Activated CD4-positive, alpha-beta T cell treated with anti-CD3 and anti-CD28 coated beads for 36 hours (primary cell): ENCODE data around the gene VPS26B. TPM values are rescaled to one million over a fixed set of nuclear protein-coding genes. Genes with fewer than 3 reads are reported as not detected.
"Not testable (repeated sequence)": the region's sequence is repeated elsewhere in the genome, so short reads cannot be mapped to it uniquely, and the experiment has no call there.

Source experiments
- ATAC-seq: fragments of 200-7000 bp; cut with Tn5 transposase; one replicate; pipeline ENCODE4 v1.10.0; 2021; ENCODE audit warnings: mild to moderate bottlenecking, moderate library complexity
- CTCF ChIA-PET: fragments of 350-600 bp; sonication (Branson Sonifier 250); formaldehyde crosslinking; loops from one replicate; lab custom pipeline; 2021; ENCODE audit warnings: antibody characterized with exemption; lab: Charles Lee
- POLR2A ChIA-PET: fragments of 350-600 bp; sonication (Branson Sonifier 250); formaldehyde crosslinking; loops from one replicate; lab custom pipeline; 2021; ENCODE audit warnings: antibody characterized with exemption, inconsistent platforms; lab: Charles Lee
- DNase-seq: peaks from one replicate; pipeline ENCODE4 v3.0.0-alpha.2; 2020
- H3K27ac Mint-ChIP-seq: one replicate; pipeline ENCODE4 v1.8.0; 2021; ENCODE audit warnings: mixed read lengths
- H3K27me3 Mint-ChIP-seq: one replicate; pipeline ENCODE4 v1.8.0; 2021; ENCODE audit warnings: mixed read lengths
- H3K36me3 Mint-ChIP-seq: one replicate; pipeline ENCODE4 v1.8.0; 2021; ENCODE audit warnings: low read depth, mixed read lengths
- H3K4me1 Mint-ChIP-seq: one replicate; pipeline ENCODE4 v1.8.0; 2021; ENCODE audit warnings: mixed read lengths
- H3K4me3 Mint-ChIP-seq: one replicate; pipeline ENCODE4 v1.8.0; 2021; ENCODE audit warnings: mild to moderate bottlenecking, moderate library complexity, mixed read lengths
- H3K9me3 Mint-ChIP-seq: one replicate; pipeline ENCODE4 v1.8.0; 2021; ENCODE audit warnings: low read depth, mixed read lengths
- intact Hi-C, 2 experiments: fragments of 100-400 bp; cut with DNase I in 1 of 2; cut with micrococcal nuclease in 1 of 2; formaldehyde crosslinking; loops; one replicate each; pipeline versions ENCODE4 v1.14.2 to v1.15.1; 2022 to 2024; cut with DNase I, micrococcal nuclease
- total RNA-seq, 2 experiments: library from RNA; stranded (reverse); gene quantifications; one replicate each; pipeline ENCODE4 v1.2.3, GENCODE V29; 2021

The VPS26B gene
- total RNA-seq, 2 experiments from 2014 or later = 32.4 to 32.5 TPM

GRCh38 chr11:134281635-134282034 lies 57.2 kb downstream of the VPS26B start:
- CTCF ChIA-PET = interaction anchor here (0.7 kb wide), 1 partner anchor 20 kb away, joined by 3 read pairs; no protein-coding TSS in a partner anchor
- H3K9me3 Mint-ChIP-seq, DNase-seq, POLR2A ChIA-PET, H3K4me3 Mint-ChIP-seq, ATAC-seq, intact Hi-C loops, H3K4me1 Mint-ChIP-seq, H3K27me3 Mint-ChIP-seq, H3K27ac Mint-ChIP-seq: not testable (repeated sequence)
- H3K36me3 Mint-ChIP-seq = peaks cover 23% of the 10 kb centered on the region

DNA sequence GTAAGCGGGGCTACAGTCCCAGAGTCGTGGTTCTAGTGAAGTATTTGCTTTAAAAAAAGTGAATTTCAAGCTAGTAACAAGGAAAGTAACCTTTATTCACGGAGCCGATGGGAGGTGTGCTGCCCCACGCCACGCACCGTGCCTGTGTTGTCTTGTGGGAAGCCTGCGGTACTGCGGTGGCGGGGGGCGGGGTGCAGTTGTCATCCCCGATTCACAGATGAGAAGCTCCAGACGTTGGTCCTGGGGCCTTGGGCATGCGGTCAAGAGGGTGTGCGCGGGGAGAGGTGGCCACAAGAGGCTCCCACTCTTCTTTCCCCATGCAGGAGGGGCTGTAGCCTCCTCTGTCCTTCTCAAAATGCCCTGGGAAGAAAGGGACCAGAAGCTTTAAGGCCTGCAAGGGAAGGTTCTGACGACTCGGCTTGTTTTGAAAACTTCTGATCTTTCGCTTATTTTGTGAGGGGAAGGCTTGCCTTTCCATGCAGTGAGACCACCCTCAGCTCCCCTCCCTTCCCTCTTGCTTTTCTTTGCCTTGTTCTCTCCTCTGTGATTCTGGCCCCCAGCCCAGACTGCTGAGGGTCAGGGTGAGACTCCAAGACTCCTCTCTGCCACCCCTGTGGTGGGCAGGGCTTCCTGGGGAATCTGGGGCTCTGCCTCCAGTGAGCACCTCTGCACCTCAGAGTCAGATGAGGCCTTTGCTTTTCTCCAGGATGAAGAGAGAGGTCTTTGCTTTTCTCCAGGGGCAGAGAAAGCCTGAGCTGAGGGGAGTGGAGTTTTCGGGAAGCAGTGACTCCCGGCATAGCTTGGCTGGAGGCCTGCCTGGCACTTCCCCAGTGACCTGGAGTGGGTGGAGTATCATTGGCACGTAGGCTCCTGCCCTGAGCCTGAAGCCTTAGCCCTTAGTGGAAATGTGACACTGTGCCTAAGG lies 57.9 kb downstream of the VPS26B start:
- Mint-ChIP-seq H3K9me3 (no peaks in the 10 kb centered on the region), H3K4me1 (peaks cover 3% of the 10 kb centered on the region), H3K36me3 (peaks cover 20% of the 10 kb centered on the region), H3K27ac (no peak overlapping the region), H3K4me3 (no peak overlapping the region), H3K27me3 (no peaks in the 10 kb centered on the region)
- intact Hi-C loops = no loop called here
- DNase-seq (no peak), ATAC-seq (no peak)
- POLR2A ChIA-PET = no interaction called here
- CTCF ChIA-PET = no interaction called here

- no peaks in the 10 kb centered on the region for H3K9me3 Mint-ChIP-seq
- H3K4me3 Mint-ChIP-seq = no peak overlapping the region
- DNase-seq (no peak), ATAC-seq (no peak)
- intact Hi-C loops = no loop called here
- H3K4me1 Mint-ChIP-seq = peaks cover 1% of the 10 kb centered on the region
- peaks cover 11% of the 10 kb centered on the region for H3K36me3 Mint-ChIP-seq
- ChIA-PET CTCF (interaction anchor here (1.2 kb wide), 1 partner anchor 10 kb away, joined by 5 read pairs; no protein-coding TSS in a partner anchor), POLR2A (no interaction called here)
- H3K27ac Mint-ChIP-seq = no peak overlapping the region
- no peaks in the 10 kb centered on the region for H3K27me3 Mint-ChIP-seq
These were observed 59.2 kb downstream of the VPS26B start for GRCh38 chr11:134283461-134284230.

GRCh38 chr11:134284349-134284748 lies 59.9 kb downstream of the VPS26B start:
- DNase-seq, H3K36me3 Mint-ChIP-seq, H3K9me3 Mint-ChIP-seq, H3K4me3 Mint-ChIP-seq, POLR2A ChIA-PET, H3K4me1 Mint-ChIP-seq, H3K27me3 Mint-ChIP-seq, ATAC-seq, intact Hi-C loops, H3K27ac Mint-ChIP-seq: not testable (repeated sequence)
- CTCF ChIA-PET = interaction anchor here (1.2 kb wide), 1 partner anchor 11 kb away, joined by 5 read pairs; no protein-coding TSS in a partner anchor

GRCh38 chr11:134287561-134287960 lies 63.1 kb downstream of the VPS26B start:
- no peaks in the 10 kb centered on the region for H3K27me3 Mint-ChIP-seq

GRCh38 chr11:134288486-134288885 lies 64.0 kb downstream of the VPS26B start:
- no peak for ATAC-seq
- no peak overlapping the region for H3K27ac Mint-ChIP-seq
- CTCF ChIA-PET = no interaction called here
- no peak for DNase-seq
- H3K27me3 Mint-ChIP-seq = no peaks in the 10 kb centered on the region
- H3K36me3 Mint-ChIP-seq = peaks cover 8% of the 10 kb centered on the region
- no peak overlapping the region for H3K4me3 Mint-ChIP-seq
- no peaks in the 10 kb centered on the region for H3K9me3 Mint-ChIP-seq
- intact Hi-C loops = no loop called here
- POLR2A ChIA-PET = no interaction called here
- H3K4me1 Mint-ChIP-seq = no peaks in the 10 kb centered on the region

More at GRCh38 chr11:134287561-134287960, 63.1 kb downstream of the VPS26B start:
- intact Hi-C loops = no loop called here
- Mint-ChIP-seq H3K27ac (no peak overlapping the region), H3K36me3 (peaks cover 8% of the 10 kb centered on the region), H3K9me3 (no peaks in the 10 kb centered on the region), H3K4me1 (no peaks in the 10 kb centered on the region), H3K4me3 (no peak overlapping the region)
- ChIA-PET CTCF (no interaction called here), POLR2A (interaction anchor here (0.6 kb wide), 1 partner anchor 14 kb away, joined by 4 read pairs; no protein-coding TSS in a partner anchor)
- ATAC-seq = no peak
- DNase-seq = no peak

DNA sequence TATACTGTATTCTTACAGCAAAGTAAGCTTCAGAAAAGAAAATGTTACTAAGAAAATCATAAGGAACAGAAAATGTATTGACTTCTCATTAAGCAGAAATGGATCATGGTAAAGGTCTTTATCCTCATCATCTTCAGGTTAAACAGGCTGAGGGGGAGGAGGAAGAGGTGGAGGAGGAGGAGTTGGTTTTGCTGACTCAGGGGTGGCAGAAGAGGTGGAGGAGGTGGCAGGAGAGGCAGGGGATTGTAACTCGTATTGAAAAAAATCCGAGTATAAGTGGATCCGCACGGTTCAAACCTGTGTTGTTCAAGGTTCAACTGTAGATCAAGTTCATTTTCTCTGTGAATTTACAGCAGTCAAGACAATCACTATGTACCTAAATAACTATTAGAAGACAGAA lies 64.7 kb downstream of the VPS26B start:
- ATAC-seq (no peak), DNase-seq (no peak)
- Mint-ChIP-seq H3K4me3 (no peak overlapping the region), H3K36me3 (peaks cover 3% of the 10 kb centered on the region), H3K27ac (no peak overlapping the region), H3K27me3 (no peaks in the 10 kb centered on the region), H3K9me3 (no peaks in the 10 kb centered on the region), H3K4me1 (no peaks in the 10 kb centered on the region)
- POLR2A ChIA-PET = interaction anchor here (0.6 kb wide), 1 partner anchor 467 kb away, joined by 3 read pairs; no protein-coding TSS in a partner anchor
- CTCF ChIA-PET = no interaction called here
- intact Hi-C loops = no loop called here

GRCh38 chr11:134289789-134290188 lies 65.3 kb downstream of the VPS26B start:
- H3K27me3 Mint-ChIP-seq = no peaks in the 10 kb centered on the region
- CTCF ChIA-PET = no interaction called here
- POLR2A ChIA-PET = interaction anchor here (0.6 kb wide), 1 partner anchor 468 kb away, joined by 3 read pairs; no protein-coding TSS in a partner anchor
- DNase-seq = no peak
- no peak overlapping the region for H3K4me3 Mint-ChIP-seq
- no peak for ATAC-seq
- no peak overlapping the region for H3K27ac Mint-ChIP-seq
- intact Hi-C loops = no loop called here
- no peaks in the 10 kb centered on the region for H3K4me1 Mint-ChIP-seq
- H3K9me3 Mint-ChIP-seq = no peaks in the 10 kb centered on the region
- no peaks in the 10 kb centered on the region for H3K36me3 Mint-ChIP-seq

DNA sequence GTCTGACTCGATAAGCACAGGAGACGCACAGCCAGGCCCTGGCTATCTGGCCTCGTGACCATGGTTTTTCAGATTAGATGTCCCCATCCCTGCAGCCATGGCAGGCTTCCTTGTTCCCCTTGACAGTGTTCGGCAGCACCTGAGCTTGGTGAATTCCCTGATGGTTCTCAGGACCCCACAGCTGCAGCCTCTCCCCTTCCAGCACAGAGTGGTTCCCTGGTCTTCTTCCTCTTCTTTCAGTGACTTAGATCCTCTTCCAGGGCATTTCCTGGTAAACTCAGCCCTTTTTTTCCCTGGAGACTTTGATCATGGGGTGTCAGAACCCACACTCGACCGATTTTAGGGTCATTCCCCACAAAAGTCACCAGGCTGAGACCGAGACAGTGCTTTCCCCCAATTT lies 66.2 kb downstream of the VPS26B start:
- no peak for ATAC-seq
- POLR2A ChIA-PET = no interaction called here

DNA sequence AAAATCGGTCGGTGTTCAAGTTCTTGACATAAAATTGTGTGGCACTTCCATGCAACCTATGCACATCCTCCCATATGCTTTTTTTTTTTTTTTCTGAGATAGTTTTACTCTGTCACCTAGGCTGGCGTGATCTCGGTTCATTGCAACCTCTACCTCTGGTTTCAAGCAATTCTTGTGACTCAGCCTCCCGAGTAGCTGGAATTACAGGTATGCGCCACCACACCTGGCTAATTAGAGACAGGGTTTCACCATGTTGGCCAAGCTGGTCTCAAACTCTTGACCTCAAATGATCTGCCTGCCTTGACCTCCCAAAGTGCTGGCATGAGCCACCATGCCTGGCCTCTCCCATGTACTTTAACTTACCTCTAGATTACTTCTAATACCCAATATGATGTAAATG lies 66.7 kb downstream of the VPS26B start:
- H3K36me3 Mint-ChIP-seq = peaks cover 2% of the 10 kb centered on the region
- no peak overlapping the region for H3K4me3 Mint-ChIP-seq
- H3K4me1 Mint-ChIP-seq = no peaks in the 10 kb centered on the region
- intact Hi-C loops = no loop called here
- no peaks in the 10 kb centered on the region for H3K27me3 Mint-ChIP-seq
- DNase-seq = no peak
- H3K27ac Mint-ChIP-seq = no peak overlapping the region
- H3K9me3 Mint-ChIP-seq = no peaks in the 10 kb centered on the region
- no peak for ATAC-seq
- ChIA-PET CTCF (no interaction called here), POLR2A (no interaction called here)

More for the DNA sequence above, 66.2 kb downstream of the VPS26B start:
- Mint-ChIP-seq H3K9me3 (no peaks in the 10 kb centered on the region), H3K27ac (no peak overlapping the region), H3K36me3 (peaks cover 2% of the 10 kb centered on the region), H3K4me1 (no peaks in the 10 kb centered on the region), H3K4me3 (no peak overlapping the region), H3K27me3 (no peaks in the 10 kb centered on the region)
- CTCF ChIA-PET = no interaction called here
- DNase-seq = no peak
- intact Hi-C loops = no loop called here

GRCh38 chr11:134292661-134293060 lies 68.2 kb downstream of the VPS26B start:
- peaks cover 2% of the 10 kb centered on the region for H3K36me3 Mint-ChIP-seq
- H3K4me3 Mint-ChIP-seq = no peak overlapping the region
- ATAC-seq = no peak
- no peak overlapping the region for H3K27ac Mint-ChIP-seq
- no peaks in the 10 kb centered on the region for H3K9me3 Mint-ChIP-seq
- H3K4me1 Mint-ChIP-seq = no peaks in the 10 kb centered on the region
- intact Hi-C loops = no loop called here
- DNase-seq = no peak
- no peaks in the 10 kb centered on the region for H3K27me3 Mint-ChIP-seq
- ChIA-PET CTCF (no interaction called here), POLR2A (no interaction called here)
